Esophagus muscularis mucosa (tissue), 4 donors: Measurements from ENCODE around the gene NAV1.

Source experiments
- CTCF ChIP-seq, 3 experiments: fragments of 200-600 bp in 2 of 3; fragments of 450-650 bp in 1 of 3; sonication (generic) in 2 of 3; IDR thresholded peaks; one replicate each; pipeline ENCODE4 v1.5.1; 2017 to 2019; ENCODE audit warnings: antibody characterized with exemption in 3 of 3, mild to moderate bottlenecking in 2 of 3, moderate library complexity in 1 of 3
- EP300 ChIP-seq: sonication (generic); formaldehyde crosslinking; IDR thresholded peaks from one replicate; pipeline ENCODE4 v1.6.1; 2017; ENCODE audit warnings: antibody characterized with exemption
- POLR2A ChIP-seq: fragments of 450-650 bp; IDR thresholded peaks from one replicate; pipeline ENCODE4 v1.6.1; 2017; ENCODE audit warnings: antibody characterized with exemption, moderate library complexity, mild to moderate bottlenecking, low read depth

- TF ChIP-seq CTCF (IDR thresholded peaks at IDR 0.05), result no peak
- TF ChIP-seq EP300, result no peak
- no peak for TF ChIP-seq POLR2A
Measured at GRCh38 chr1:201563406-201563780, 24.5 kb downstream of the NAV1 start.
